Measurements from ENCODE around the gene NEK6. TPM values are rescaled to one million over a fixed set of nuclear protein-coding genes. Genes with fewer than 3 reads are reported as not detected.

The NEK6 gene
- total and polyA plus RNA-seq, 9 of the 15 experiments (the other 6 are each of a cell fraction or from before 2014, with no cell fraction given): 3.1 to 19.0 (median 8.4) TPM

DNA sequence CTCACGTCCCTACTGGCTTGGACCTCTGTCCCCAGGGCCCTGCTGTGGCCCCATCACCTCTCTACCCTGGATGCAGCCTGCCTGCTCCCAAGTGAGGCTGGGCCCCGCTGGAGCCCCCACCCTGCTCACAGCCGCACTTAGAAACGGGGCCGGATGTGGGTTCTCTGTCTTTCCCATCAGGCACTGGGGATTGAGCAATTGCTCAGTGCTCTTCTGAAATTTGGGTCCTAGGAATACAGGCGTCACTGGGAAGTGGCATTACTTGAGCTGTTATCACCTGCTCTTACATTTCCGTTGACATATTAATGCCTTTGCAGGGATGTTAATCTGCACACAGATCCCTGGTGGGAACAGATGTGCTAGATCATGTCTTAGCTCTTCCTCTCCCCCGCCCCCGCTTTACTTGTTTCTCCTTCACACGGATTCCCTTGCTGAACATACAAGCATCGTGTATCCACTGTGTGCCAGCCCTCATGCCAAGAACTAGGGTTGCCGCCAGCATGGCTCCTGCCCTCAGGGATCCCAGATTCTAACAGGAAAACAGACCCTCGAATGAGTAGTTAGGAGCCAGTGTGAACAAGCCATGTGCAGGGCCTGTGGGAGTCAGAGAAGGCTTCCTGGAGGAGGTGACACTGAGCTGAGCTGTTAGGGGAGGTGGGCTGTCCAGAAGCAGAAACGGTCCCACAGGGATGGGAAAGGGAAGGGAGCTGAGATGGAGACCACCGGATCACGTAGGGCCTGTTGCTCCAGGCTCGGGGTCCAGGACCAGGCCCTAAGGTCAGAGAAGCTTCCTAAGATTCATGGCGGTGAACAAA lies 65.1 kb downstream of the NEK6 start (continued):
- TF ChIP-seq CEBPG (CRISPR knock-in tag; IDR thresholded peaks at IDR 0.05): peak; percentile 85
- TF ChIP-seq CEBPG (tag; conservative IDR thresholded peaks at IDR 0.05 in 1 of 2, IDR thresholded peaks at IDR 0.05 in 1 of 2): peak; percentile 85 to 96
- TF ChIP-seq GMEB1 (CRISPR knock-in tag; IDR thresholded peaks at IDR 0.05): no peak
- TF ChIP-seq ZNF316 (IDR thresholded peaks at IDR 0.05): no peak
- TF ChIP-seq MEIS2 (IDR thresholded peaks at IDR 0.05; ENCODE audit: partially characterized antibody): peak; percentile 96
- no peak for TF ChIP-seq SMARCC2 (IDR thresholded peaks at IDR 0.05; ENCODE audit: low read depth)
- no peak for TF ChIP-seq ZNF124 (CRISPR knock-in tag; IDR thresholded peaks at IDR 0.05)
- peak; percentile 46; the same call in 1 of the 2 replicates for TF ChIP-seq CTBP1 (IDR thresholded peaks at IDR 0.05; ENCODE audit: borderline replicate concordance)
- TF ChIP-seq ZNF324 (CRISPR knock-in tag; IDR thresholded peaks at IDR 0.05): no peak
- TF ChIP-seq ARID1B (IDR thresholded peaks at IDR 0.05): peak; percentile 79
- peak; percentile 76 for TF ChIP-seq TEAD4 (IDR thresholded peaks at IDR 0.05; ENCODE audit: low read length)
- no peak for TF ChIP-seq TEAD4 (CRISPR knock-in tag; IDR thresholded peaks at IDR 0.05; ENCODE audit: borderline replicate concordance)
- TF ChIP-seq, protein P1, sequence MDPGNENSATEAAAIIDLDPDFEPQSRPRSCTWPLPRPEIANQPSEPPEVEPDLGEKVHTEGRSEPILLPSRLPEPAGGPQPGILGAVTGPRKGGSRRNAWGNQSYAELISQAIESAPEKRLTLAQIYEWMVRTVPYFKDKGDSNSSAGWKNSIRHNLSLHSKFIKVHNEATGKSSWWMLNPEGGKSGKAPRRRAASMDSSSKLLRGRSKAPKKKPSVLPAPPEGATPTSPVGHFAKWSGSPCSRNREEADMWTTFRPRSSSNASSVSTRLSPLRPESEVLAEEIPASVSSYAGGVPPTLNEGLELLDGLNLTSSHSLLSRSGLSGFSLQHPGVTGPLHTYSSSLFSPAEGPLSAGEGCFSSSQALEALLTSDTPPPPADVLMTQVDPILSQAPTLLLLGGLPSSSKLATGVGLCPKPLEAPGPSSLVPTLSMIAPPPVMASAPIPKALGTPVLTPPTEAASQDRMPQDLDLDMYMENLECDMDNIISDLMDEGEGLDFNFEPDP (CRISPR knock-in tag; IDR thresholded peaks at IDR 0.05): no peak
- TF ChIP-seq NFE2 (IDR thresholded peaks at IDR 0.05; ENCODE audit: low read depth): peak; percentile 51; the same call in 1 of the 2 replicates
- TF ChIP-seq PHF20 (IDR thresholded peaks at IDR 0.05; ENCODE audit: partially characterized antibody): no peak
- TF ChIP-seq, protein P2, sequence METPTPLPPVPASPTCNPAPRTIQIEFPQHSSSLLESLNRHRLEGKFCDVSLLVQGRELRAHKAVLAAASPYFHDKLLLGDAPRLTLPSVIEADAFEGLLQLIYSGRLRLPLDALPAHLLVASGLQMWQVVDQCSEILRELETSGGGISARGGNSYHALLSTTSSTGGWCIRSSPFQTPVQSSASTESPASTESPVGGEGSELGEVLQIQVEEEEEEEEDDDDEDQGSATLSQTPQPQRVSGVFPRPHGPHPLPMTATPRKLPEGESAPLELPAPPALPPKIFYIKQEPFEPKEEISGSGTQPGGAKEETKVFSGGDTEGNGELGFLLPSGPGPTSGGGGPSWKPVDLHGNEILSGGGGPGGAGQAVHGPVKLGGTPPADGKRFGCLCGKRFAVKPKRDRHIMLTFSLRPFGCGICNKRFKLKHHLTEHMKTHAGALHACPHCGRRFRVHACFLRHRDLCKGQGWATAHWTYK (CRISPR knock-in tag; IDR thresholded peaks at IDR 0.05): no peak
- peak; percentile 94 for TF ChIP-seq SMARCA5 (IDR thresholded peaks at IDR 0.05)
- TF ChIP-seq NFE2L1 (tag; IDR thresholded peaks at IDR 0.05; ENCODE audit: borderline replicate concordance, low read depth): no peak
- peak; percentile 29; the same call in 1 of the 2 replicates for TF ChIP-seq SMARCE1 (IDR thresholded peaks at IDR 0.05)
- TF ChIP-seq E2F6 (IDR thresholded peaks at IDR 0.05; ENCODE audit: borderline replicate concordance in 1 of 2, extremely low read depth in 1 of 2, insufficient read depth in 1 of 2, insufficient read length in 1 of 2, low read depth in 1 of 2, low read length in 1 of 2, poor library complexity in 1 of 2, severe bottlenecking in 1 of 2): no peak
- no peak for TF ChIP-seq ZNF184 (CRISPR knock-in tag; IDR thresholded peaks at IDR 0.05)
- no peak for TF ChIP-seq NCOA6 (IDR thresholded peaks at IDR 0.05)
- no peak for TF ChIP-seq ASH1L (IDR thresholded peaks at IDR 0.05; ENCODE audit: borderline replicate concordance, low read depth, partially characterized antibody)

Data from K562 (cell line).